DND-41 (cell line): ENCODE data around the gene MTMR2.

Experiments used
- EZH2 ChIP-seq: IDR thresholded peaks from 3 replicates; pipeline ENCODE4 v1.6.1; 2012; ENCODE audit warnings: borderline replicate concordance, low read depth, mild to moderate bottlenecking, moderate library complexity, low read length, inconsistent platforms; ENCODE audit not compliant: severe bottlenecking
- TF ChIP-seq, protein P1 (sequence below): IDR thresholded peaks from 2 replicates; pipeline ENCODE4 v1.5.1; 2012; ENCODE audit warnings: borderline replicate concordance, low read length, moderate library complexity, mild to moderate bottlenecking; ENCODE audit not compliant: poor library complexity, severe bottlenecking; ENCODE audit errors: extremely low read depth

DNA sequence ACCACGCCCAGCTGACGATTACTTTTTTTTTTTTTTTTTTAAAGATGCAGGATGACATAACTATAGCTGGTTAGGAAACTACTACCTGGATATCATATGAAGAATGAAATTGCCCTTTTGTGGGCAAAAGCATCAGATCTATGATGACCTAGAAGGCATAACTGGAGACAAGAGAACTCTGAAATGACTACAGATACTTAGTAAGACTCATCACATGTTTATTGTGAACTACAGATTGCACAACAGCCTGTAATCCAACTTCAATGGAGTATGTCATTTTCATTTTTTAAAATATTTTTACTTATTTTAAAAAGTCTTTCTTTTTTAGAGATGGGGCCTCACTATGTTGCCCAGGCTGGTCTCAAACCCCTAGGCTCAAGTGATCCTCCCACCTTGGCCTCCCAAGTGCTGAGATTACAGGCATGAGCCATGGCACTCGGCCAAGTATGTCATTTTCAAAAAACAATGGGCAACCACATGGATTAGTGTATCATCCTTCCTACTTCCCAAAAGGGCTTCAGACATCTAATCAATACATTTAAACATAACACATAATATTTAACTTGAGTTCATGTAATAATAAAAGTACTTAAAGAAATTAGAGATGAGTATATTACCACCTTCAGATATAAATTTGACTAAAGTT is 3.3 kb downstream of the MTMR2 start:
- TF ChIP-seq, protein P1, sequence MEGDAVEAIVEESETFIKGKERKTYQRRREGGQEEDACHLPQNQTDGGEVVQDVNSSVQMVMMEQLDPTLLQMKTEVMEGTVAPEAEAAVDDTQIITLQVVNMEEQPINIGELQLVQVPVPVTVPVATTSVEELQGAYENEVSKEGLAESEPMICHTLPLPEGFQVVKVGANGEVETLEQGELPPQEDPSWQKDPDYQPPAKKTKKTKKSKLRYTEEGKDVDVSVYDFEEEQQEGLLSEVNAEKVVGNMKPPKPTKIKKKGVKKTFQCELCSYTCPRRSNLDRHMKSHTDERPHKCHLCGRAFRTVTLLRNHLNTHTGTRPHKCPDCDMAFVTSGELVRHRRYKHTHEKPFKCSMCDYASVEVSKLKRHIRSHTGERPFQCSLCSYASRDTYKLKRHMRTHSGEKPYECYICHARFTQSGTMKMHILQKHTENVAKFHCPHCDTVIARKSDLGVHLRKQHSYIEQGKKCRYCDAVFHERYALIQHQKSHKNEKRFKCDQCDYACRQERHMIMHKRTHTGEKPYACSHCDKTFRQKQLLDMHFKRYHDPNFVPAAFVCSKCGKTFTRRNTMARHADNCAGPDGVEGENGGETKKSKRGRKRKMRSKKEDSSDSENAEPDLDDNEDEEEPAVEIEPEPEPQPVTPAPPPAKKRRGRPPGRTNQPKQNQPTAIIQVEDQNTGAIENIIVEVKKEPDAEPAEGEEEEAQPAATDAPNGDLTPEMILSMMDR: no peak
- no peak for TF ChIP-seq EZH2
